GM12892 (cell line): ENCODE results near the gene PHOX2B.

Experiments
- DNase-seq: peaks from one replicate; pipeline ENCODE4 v3.0.0; 2011; ENCODE audit not compliant: insufficient read length
- FAIRE-seq: peaks from 2 replicates; lab custom pipeline; 2011; peaks lifted over from hg19 to GRCh38; lab: Jason Lieb, UNC
- POLR2A ChIP-seq: IDR thresholded peaks from 2 replicates; pipeline ENCODE4 v1.6.1; 2011; ENCODE audit warnings: low read depth, low read length, control low read depth
- POLR2AphosphoS5 ChIP-seq: IDR thresholded peaks from 2 replicates; pipeline ENCODE4 v1.6.1; 2011; ENCODE audit warnings: low read depth, low read length, control low read depth
- TAF1 ChIP-seq: IDR thresholded peaks from 2 replicates; pipeline ENCODE4 v1.6.1; 2011; ENCODE audit warnings: low read depth, mild to moderate bottlenecking, control low read depth, low read length, borderline replicate concordance

The PHOX2B gene

GRCh38 chr4:41696763-41697162, 51.8 kb downstream of the PHOX2B start:
- DNase-seq (no peak), FAIRE-seq (no peak)
- TF ChIP-seq POLR2AphosphoS5, result no peak
- no peak for TF ChIP-seq TAF1
- no peak for TF ChIP-seq POLR2A

- FAIRE-seq (no peak), DNase-seq (no peak)
- TF ChIP-seq POLR2AphosphoS5, result no peak
- TF ChIP-seq TAF1, result no peak
- no peak for TF ChIP-seq POLR2A
Measured at GRCh38 chr4:41696131-41696530, 52.4 kb downstream of the PHOX2B start.
